T-cell (primary cell): ENCODE measurements around the gene TLE3. TPM values are rescaled to one million over a fixed set of nuclear protein-coding genes. Genes with fewer than 3 reads are reported as not detected.

ENCODE experiments used
- ATAC-seq, 4 experiments: fragments of 200-7000 bp in 3 of 4; fragments of 150-1000 bp in 1 of 4; cut with Tn5 transposase; replicated peaks in 1 of 4; 1 replicate in 3 of 4; 2 replicates in 1 of 4; pipeline ENCODE4 v1.10.0; 2021; ENCODE audit warnings: moderate library complexity in 3 of 4, mild to moderate bottlenecking in 2 of 4, moderate number of reproducible peaks in 1 of 4
- CTCF ChIA-PET, 2 donors: fragments of 300-600 bp; sonication (Branson Sonifier 250); formaldehyde crosslinking; loops; one replicate each; lab custom pipeline; 2022; ENCODE audit warnings: antibody characterized with exemption in 2 of 2; lab: Charles Lee
- POLR2A ChIA-PET, 2 donors: fragments of 300-600 bp; sonication (Branson Sonifier 250); formaldehyde crosslinking; loops; one replicate each; lab custom pipeline; 2022; ENCODE audit warnings: antibody characterized with exemption in 2 of 2; lab: Charles Lee
- DNase-seq, 35 experiments: peaks; one replicate each; pipeline versions ENCODE4 v3.0.0 to v3.0.0-alpha.2; 2013 to 2023
- H3K27ac ChIP-seq: one replicate; pipeline ENCODE4 v1.5.1; 2013; ENCODE audit warnings: low read length
- H3K27me3 ChIP-seq, 2 experiments: replicated peaks in 1 of 2; 1 replicate in 1 of 2; 2 replicates in 1 of 2; pipeline versions ENCODE4 v1.6.1 to v1.7.0; 2013; ENCODE audit warnings: low read length in 1 of 2, mixed read lengths in 1 of 2; ENCODE audit not compliant: control insufficient read depth in 2 of 2, insufficient read depth in 2 of 2; ENCODE audit errors: extremely low read depth in 1 of 2
- H3K36me3 ChIP-seq, 2 donors: 1 replicate in 1 of 2; 2 replicates in 1 of 2; pipeline versions ENCODE4 v1.6.1 to v1.7.0; 2013; ENCODE audit warnings: low read length in 1 of 2; ENCODE audit not compliant: control insufficient read depth in 2 of 2, insufficient read depth in 1 of 2; ENCODE audit errors: extremely low read depth in 1 of 2
- H3K4me1 ChIP-seq, 2 experiments: 1 replicate in 1 of 2; 2 replicates in 1 of 2; pipeline versions ENCODE4 v1.6.1 to v1.7.0; 2013; ENCODE audit warnings: low read length in 2 of 2, mixed read lengths in 1 of 2; ENCODE audit not compliant: insufficient read depth in 2 of 2, control insufficient read depth in 1 of 2; ENCODE audit errors: extremely low read depth in 1 of 2
- H3K4me3 ChIP-seq, 2 donors: 1 replicate in 1 of 2; 2 replicates in 1 of 2; pipeline versions ENCODE4 v1.5.1 to v1.7.0; 2013; ENCODE audit warnings: mild to moderate bottlenecking in 2 of 2, low read length in 1 of 2, moderate library complexity in 1 of 2; ENCODE audit not compliant: control insufficient read depth in 1 of 2; ENCODE audit errors: extremely low read depth in 1 of 2
- H3K9me3 ChIP-seq: 2 replicates; pipeline ENCODE4 v1.7.0; 2013
- H3K27ac Mint-ChIP-seq, 2 donors: one replicate each; pipeline ENCODE4 v1.8.0; 2020 to 2021; ENCODE audit warnings: mild to moderate bottlenecking in 2 of 2, mixed read lengths in 2 of 2
- H3K27me3 Mint-ChIP-seq, 2 donors: one replicate each; pipeline ENCODE4 v1.8.0; 2021 to 2022; ENCODE audit warnings: mixed read lengths in 2 of 2
- H3K36me3 Mint-ChIP-seq: one replicate; pipeline ENCODE4 v1.8.0; 2021; ENCODE audit warnings: mixed read lengths
- H3K4me1 Mint-ChIP-seq, 3 donors: one replicate each; pipeline ENCODE4 v1.8.0; 2020 to 2022; ENCODE audit warnings: mixed read lengths in 3 of 3, mild to moderate bottlenecking in 1 of 3
- H3K4me3 Mint-ChIP-seq, 3 donors: one replicate each; pipeline ENCODE4 v1.8.0; 2020 to 2022; ENCODE audit warnings: mild to moderate bottlenecking in 3 of 3, mixed read lengths in 3 of 3, moderate library complexity in 3 of 3
- H3K9me3 Mint-ChIP-seq, 3 donors: one replicate each; pipeline ENCODE4 v1.8.0; 2020 to 2022; ENCODE audit warnings: mixed read lengths in 3 of 3
- WGBS: methylation state at CpG from one replicate; pipeline ENCODE4 v1.1.5; 2013; ENCODE audit warnings: missing lambda C conversion rate; ENCODE audit not compliant: insufficient coverage; 5-methylcytosine and 5-hydroxymethylcytosine counted together
- total RNA-seq, 35 experiments: library from RNA in 6 of 35; stranded (reverse) in 6 of 35; fragments of 120-200 nt in 1 of 35; gene quantifications; one replicate each; pipeline versions ENCODE4 v1.2.1 to v1.2.4 and lab custom pipeline; 2013 to 2026

The TLE3 gene
- total RNA-seq, 5 donors from 2014 or later (not counting 1 experiment from before 2014, with no cell fraction given) = 99.2 to 174 (median 160) TPM

DNA sequence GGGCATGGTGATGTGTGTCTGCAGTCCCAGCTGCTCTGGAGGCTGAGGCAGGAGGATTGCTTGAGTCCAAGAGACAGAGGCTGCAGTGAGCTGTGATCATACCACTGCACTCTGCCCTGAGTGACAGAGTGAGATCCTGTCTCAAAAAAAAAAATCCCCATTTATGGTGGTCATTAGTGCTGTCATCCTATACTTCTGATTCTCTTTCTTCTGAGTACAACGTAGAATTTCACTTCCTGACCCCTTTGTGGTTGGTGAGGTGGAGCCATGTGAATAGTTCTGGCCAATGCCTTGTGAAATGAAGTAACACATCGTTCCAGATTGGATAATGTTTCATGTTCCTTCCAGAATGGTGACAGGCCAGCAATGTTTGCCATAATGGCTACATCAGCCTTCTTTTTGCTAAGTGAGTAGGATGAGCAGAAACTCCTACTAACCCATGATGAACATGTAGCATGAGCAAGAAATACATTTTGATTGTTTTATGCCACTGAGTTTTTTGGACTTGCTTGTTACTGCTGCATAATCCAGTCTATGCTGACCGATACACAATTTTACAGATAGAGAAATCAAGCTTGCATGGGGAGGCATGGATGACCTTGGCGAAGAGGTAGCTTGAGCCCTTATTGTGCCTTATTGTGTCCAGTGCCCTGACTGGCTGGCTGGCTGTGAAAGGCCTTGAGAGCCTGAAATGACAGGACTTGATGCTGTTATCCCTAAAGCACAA, 30.9 kb upstream of the TLE3 start:
- H3K36me3 ChIP-seq = no peaks in the 10 kb centered on the region
- Mint-ChIP-seq H3K4me1 (no peaks in the 10 kb centered on the region), H3K36me3 (no peaks in the 10 kb centered on the region), H3K27me3 (peaks cover 3 to 12% of the 10 kb centered on the region in 2 donors), H3K27ac (no peak overlapping the region), H3K9me3 (no peaks in the 10 kb centered on the region), H3K4me3 (no peak overlapping the region)
- DNase-seq = no peak
- POLR2A ChIA-PET = no interaction called here
- peaks cover 0 to 27% of the 10 kb centered on the region in 2 experiments for H3K27me3 ChIP-seq
- CTCF ChIA-PET = no interaction called here
- H3K27ac ChIP-seq = no peak overlapping the region
- no peaks in the 10 kb centered on the region for H3K4me1 ChIP-seq
- H3K9me3 ChIP-seq = no peaks in the 10 kb centered on the region
- 93% methylated on average over 3 of the region's 4 CpGs for WGBS
- H3K4me3 ChIP-seq = no peak overlapping the region
- no peak for ATAC-seq

DNA sequence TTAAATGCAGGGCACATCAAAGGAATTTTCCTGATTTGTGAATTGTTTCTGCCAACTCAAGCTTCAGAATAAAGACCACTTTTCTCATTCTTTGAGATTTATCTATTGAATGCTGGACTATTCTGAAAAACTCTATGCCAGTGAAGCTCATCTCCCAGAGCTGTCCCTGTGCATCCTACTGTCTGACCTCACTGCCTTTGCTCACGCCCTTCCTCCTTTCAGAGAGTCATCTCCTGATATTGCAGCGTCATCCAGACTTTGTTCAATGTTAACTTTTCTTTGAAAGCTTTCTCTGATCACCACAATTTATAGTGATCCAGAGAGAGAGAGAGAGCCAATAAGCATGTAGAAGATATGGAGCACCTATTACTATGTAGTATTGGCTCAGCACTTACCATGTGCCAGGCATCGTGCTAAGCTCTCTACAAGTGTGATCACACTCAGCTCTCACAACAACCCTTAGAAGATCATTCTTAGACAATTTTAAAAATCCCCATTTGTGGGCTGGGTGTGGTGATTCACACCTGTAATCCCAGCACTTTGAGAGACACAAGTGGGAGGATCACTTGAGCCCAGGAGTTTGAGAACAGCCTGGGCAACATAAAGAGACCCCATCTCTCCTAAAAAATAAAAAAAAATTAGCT, 30.2 kb upstream of the TLE3 start:
- ATAC-seq (no peak), DNase-seq (no peak)
- WGBS = no CpG with 5 or more reads among the region's 3 CpGs
- no peaks in the 10 kb centered on the region for H3K9me3 Mint-ChIP-seq
- Histone ChIP-seq H3K36me3 (no peaks in the 10 kb centered on the region), H3K9me3 (no peaks in the 10 kb centered on the region), H3K4me3 (no peak overlapping the region), H3K27ac (no peak overlapping the region), H3K27me3 (peaks cover 0 to 25% of the 10 kb centered on the region in 2 experiments), H3K4me1 (no peaks in the 10 kb centered on the region)
- POLR2A ChIA-PET = no interaction called here
- H3K4me1 Mint-ChIP-seq = no peaks in the 10 kb centered on the region
- H3K4me3 Mint-ChIP-seq = no peak overlapping the region
- H3K27me3 Mint-ChIP-seq = peaks cover 3 to 12% of the 10 kb centered on the region in 2 donors
- no peak overlapping the region for H3K27ac Mint-ChIP-seq
- CTCF ChIA-PET = no interaction called here
- H3K36me3 Mint-ChIP-seq = no peaks in the 10 kb centered on the region

DNA sequence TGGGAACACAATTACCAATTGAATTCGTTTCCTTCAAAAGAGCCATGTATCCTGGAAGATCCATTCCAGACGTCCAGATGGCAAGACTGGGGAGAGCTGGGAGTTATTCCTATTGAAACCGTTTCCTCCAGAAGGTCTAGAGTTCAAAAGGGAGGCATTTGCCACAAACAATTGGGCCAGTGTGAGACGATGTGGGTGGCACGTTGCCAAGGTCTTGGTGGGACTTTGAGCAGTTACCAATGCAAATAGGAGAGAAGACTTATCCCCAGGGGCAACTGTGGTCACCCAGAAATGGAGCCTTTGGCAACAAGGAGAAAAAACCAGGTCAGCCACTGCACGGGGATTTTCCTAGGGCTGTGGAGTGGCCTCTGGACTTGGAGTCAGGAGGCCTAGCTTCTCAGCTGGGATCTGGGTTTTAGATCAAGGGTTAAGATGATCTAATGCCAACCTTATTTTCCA, 29.6 kb upstream of the TLE3 start:
- CTCF ChIA-PET = no interaction called here

DNA sequence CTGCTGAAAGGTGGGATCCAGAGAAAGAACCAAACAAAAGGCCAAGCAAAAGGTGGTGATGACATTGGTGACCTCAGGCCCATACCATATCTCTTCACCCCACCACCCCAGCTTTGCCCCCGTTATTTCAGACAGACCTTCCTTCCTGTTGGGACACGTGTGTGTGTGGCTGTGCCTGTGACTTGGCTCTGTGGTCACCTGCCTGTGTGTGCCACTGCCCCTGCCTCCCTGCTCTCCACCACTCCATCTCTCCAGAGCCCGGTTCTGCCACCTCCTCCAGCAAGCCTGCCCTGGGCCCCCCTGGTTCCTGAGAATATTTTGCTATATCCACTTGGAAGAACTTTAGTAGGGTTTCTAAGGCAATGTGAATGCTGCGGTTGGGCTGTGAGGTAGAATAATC, 28.6 kb upstream of the TLE3 start:
- Histone ChIP-seq H3K27ac (no peak overlapping the region), H3K4me3 (no peak overlapping the region), H3K9me3 (no peaks in the 10 kb centered on the region), H3K36me3 (no peaks in the 10 kb centered on the region), H3K27me3 (peaks cover 0 to 25% of the 10 kb centered on the region in 2 experiments), H3K4me1 (no peaks in the 10 kb centered on the region)
- no peaks in the 10 kb centered on the region for H3K4me1 Mint-ChIP-seq
- no peak overlapping the region for H3K27ac Mint-ChIP-seq
- ATAC-seq (no peak), DNase-seq (no peak)
- H3K27me3 Mint-ChIP-seq = peaks cover 3 to 12% of the 10 kb centered on the region in 2 donors
- no peak overlapping the region for H3K4me3 Mint-ChIP-seq
- H3K36me3 Mint-ChIP-seq = no peaks in the 10 kb centered on the region
- ChIA-PET POLR2A (no interaction called here), CTCF (no interaction called here)
- no peaks in the 10 kb centered on the region for H3K9me3 Mint-ChIP-seq
- WGBS = 43% methylated on average over 2 of the region's 4 CpGs

More for the DNA sequence above, 29.6 kb upstream of the TLE3 start:
- ATAC-seq (no peak), DNase-seq (no peak)
- H3K36me3 ChIP-seq = no peaks in the 10 kb centered on the region
- H3K9me3 Mint-ChIP-seq = no peaks in the 10 kb centered on the region
- H3K4me1 ChIP-seq = no peaks in the 10 kb centered on the region
- no peak overlapping the region for H3K4me3 ChIP-seq
- peaks cover 0 to 25% of the 10 kb centered on the region in 2 experiments for H3K27me3 ChIP-seq
- H3K27ac ChIP-seq = no peak overlapping the region
- WGBS = 80% methylated on average over 4 of the region's 6 CpGs
- no peaks in the 10 kb centered on the region for H3K9me3 ChIP-seq
- no peaks in the 10 kb centered on the region for H3K36me3 Mint-ChIP-seq
- POLR2A ChIA-PET = no interaction called here
- no peak overlapping the region for H3K4me3 Mint-ChIP-seq
- H3K4me1 Mint-ChIP-seq = no peaks in the 10 kb centered on the region
- peaks cover 3 to 12% of the 10 kb centered on the region in 2 donors for H3K27me3 Mint-ChIP-seq
- H3K27ac Mint-ChIP-seq = no peak overlapping the region

DNA sequence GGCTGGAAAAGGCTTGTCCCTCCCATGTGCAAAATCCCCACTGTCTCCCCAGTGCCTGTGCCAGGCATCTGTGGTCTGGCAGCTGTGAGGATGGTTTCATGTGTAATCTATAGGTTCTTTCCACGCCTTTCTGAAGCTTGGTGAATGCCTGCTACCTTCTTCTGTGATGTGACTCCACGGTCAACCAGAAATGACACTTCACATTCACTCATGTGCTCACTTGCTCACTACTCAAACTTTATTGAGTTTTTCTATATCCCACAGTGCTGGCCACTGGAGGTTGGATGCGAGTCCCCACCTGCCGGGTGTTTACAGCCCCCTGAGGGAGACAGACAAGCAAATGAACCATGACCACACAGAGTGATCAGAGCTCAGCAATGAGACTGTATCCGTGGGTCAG, 27.9 kb upstream of the TLE3 start:
- ATAC-seq (no peak), DNase-seq (no peak)
- no peaks in the 10 kb centered on the region for H3K36me3 Mint-ChIP-seq
- no peaks in the 10 kb centered on the region for H3K9me3 Mint-ChIP-seq
- H3K27ac ChIP-seq = no peak overlapping the region
- POLR2A ChIA-PET = no interaction called here
- H3K4me1 Mint-ChIP-seq = no peaks in the 10 kb centered on the region
- CTCF ChIA-PET = no interaction called here
- no peaks in the 10 kb centered on the region for H3K4me1 ChIP-seq
- peaks cover 0 to 25% of the 10 kb centered on the region in 2 experiments for H3K27me3 ChIP-seq
- H3K4me3 Mint-ChIP-seq = no peak overlapping the region
- WGBS = 81% methylated on average over 4 of the region's 5 CpGs
- no peaks in the 10 kb centered on the region for H3K36me3 ChIP-seq
- no peak overlapping the region for H3K27ac Mint-ChIP-seq
- H3K27me3 Mint-ChIP-seq = peaks cover 3 to 12% of the 10 kb centered on the region in 2 donors
- no peaks in the 10 kb centered on the region for H3K9me3 ChIP-seq
- H3K4me3 ChIP-seq = no peak overlapping the region

DNA sequence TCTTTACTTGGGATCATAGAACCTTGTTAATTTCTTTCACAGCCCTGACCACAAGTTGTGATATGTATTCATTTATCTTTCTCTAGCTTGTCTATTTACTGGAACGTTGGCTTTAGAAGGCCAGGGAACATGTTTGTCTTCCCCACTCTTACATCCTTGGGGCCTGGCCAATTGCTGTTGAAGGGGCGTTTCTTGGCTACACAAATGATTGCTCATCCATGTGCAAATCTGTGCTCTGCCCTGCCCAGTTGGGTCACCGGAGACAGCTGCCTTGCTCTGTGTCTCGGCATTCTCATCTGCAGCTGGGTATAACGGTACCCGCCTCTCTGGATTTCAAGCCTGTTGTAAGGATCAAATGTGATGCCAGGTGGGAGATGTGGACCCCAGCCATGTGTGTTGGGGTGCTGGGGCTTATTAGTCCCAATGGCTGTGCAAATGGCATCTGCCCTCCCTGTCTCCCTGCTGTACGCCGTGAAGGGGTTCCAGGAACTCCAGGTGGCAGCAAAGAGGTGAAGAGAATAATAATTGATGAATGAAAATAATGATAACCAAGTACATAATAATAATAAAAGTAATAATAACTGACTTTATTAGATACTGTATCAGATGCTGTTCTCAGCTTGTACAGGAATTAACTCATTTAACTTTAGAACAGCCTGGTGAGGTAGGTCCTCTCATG, 24.0 kb upstream of the TLE3 start:
- Histone ChIP-seq H3K4me1 (no peaks in the 10 kb centered on the region), H3K9me3 (no peaks in the 10 kb centered on the region), H3K4me3 (no peak overlapping the region), H3K27ac (no peak overlapping the region), H3K27me3 (peaks cover 0 to 21% of the 10 kb centered on the region in 2 experiments), H3K36me3 (no peaks in the 10 kb centered on the region)
- DNase-seq (no peak), ATAC-seq (no peak)
- H3K27me3 Mint-ChIP-seq = peaks cover 3 to 15% of the 10 kb centered on the region in 2 donors
- no peak overlapping the region for H3K4me3 Mint-ChIP-seq
- H3K36me3 Mint-ChIP-seq = no peaks in the 10 kb centered on the region
- WGBS = 93% methylated on average over 5 of the region's 8 CpGs
- H3K9me3 Mint-ChIP-seq = no peaks in the 10 kb centered on the region
- no peaks in the 10 kb centered on the region for H3K4me1 Mint-ChIP-seq
- H3K27ac Mint-ChIP-seq = no peak overlapping the region
- POLR2A ChIA-PET = no interaction called here
- CTCF ChIA-PET = no interaction called here
